Panc1 (cell line): ENCODE measurements around the gene CLMP. TPM values are rescaled to one million over a fixed set of nuclear protein-coding genes. Genes with fewer than 3 reads are reported as not detected.

Experiments used
- ATAC-seq: fragments of 200-7000 bp; cut with Tn5 transposase; 2 replicates; pipeline ENCODE4 v1.9.1; 2020; ENCODE audit warnings: mild to moderate bottlenecking, moderate library complexity
- BruUV-seq: library from RNA; stranded (reverse); fragments of 400-500 nt; replicated peaks from 2 replicates; lab custom pipeline; 2021; lab: Mats Ljungman, UMichigan
- CTCF ChIA-PET: fragments of 300-600 bp; sonication (Branson Sonifier 250); formaldehyde crosslinking; loops from one replicate; lab custom pipeline; 2022; ENCODE audit warnings: antibody characterized with exemption; lab: Charles Lee
- POLR2A ChIA-PET: fragments of 300-600 bp; sonication (Branson Sonifier 250); formaldehyde crosslinking; loops from one replicate; lab custom pipeline; 2022; ENCODE audit warnings: antibody characterized with exemption; lab: Charles Lee
- DNase-seq: peaks from one replicate; pipeline ENCODE4 v3.0.0-alpha.2; 2010; ENCODE audit warnings: low read depth, low spot score
- H3K27ac ChIP-seq: 2 replicates; pipeline ENCODE4 v1.5.1; 2011; ENCODE audit warnings: mild to moderate bottlenecking, low read length, inconsistent platforms
- H3K27me3 ChIP-seq: fragments of 200-500 bp; sonication (Bioruptor generic); 2 replicates; pipeline ENCODE4 v1.6.0; 2014; ENCODE audit warnings: low read length, inconsistent platforms; ENCODE audit not compliant: control insufficient read depth, insufficient read depth
- H3K36me3 ChIP-seq: fragments of 200-500 bp; sonication (Bioruptor generic); 2 replicates; pipeline ENCODE4 v1.5.1; 2014; ENCODE audit warnings: inconsistent platforms, mild to moderate bottlenecking, low read length, moderate library complexity; ENCODE audit not compliant: control insufficient read depth, insufficient read depth
- H3K4me1 ChIP-seq: 2 replicates; pipeline ENCODE4 v1.5.1; 2011; ENCODE audit warnings: inconsistent platforms, mild to moderate bottlenecking, low read length, moderate library complexity; ENCODE audit not compliant: control insufficient read depth, insufficient read depth
- H3K4me3 ChIP-seq, 2 experiments: 2 replicates each; pipeline ENCODE4 v1.5.1; 2011 to 2012; ENCODE audit warnings: low read depth in 2 of 2, low read length in 2 of 2, mild to moderate bottlenecking in 2 of 2, inconsistent platforms in 1 of 2, moderate library complexity in 1 of 2
- H3K9me3 ChIP-seq: fragments of 200-500 bp; sonication (Bioruptor generic); 2 replicates; pipeline ENCODE4 v1.5.1; 2014; ENCODE audit warnings: low read depth, mild to moderate bottlenecking, inconsistent platforms, low read length, moderate library complexity; ENCODE audit not compliant: control insufficient read depth, insufficient read depth
- POLR2AphosphoS5 ChIP-seq: IDR thresholded peaks from 2 replicates; pipeline ENCODE4 v1.6.1; 2012; ENCODE audit warnings: mild to moderate bottlenecking, low read depth, low read length, moderate library complexity
- REST ChIP-seq, 2 experiments: IDR thresholded peaks; 2 replicates each; pipeline ENCODE4 v1.6.1; 2011 to 2012; ENCODE audit warnings: low read depth in 2 of 2, control low read depth in 1 of 2, low read length in 1 of 2, mild to moderate bottlenecking in 1 of 2, moderate library complexity in 1 of 2; ENCODE audit not compliant: insufficient read depth in 1 of 2
- SIN3A ChIP-seq: IDR thresholded peaks from 2 replicates; pipeline ENCODE4 v1.6.1; 2012; ENCODE audit warnings: low read depth, mild to moderate bottlenecking, low read length, moderate library complexity, borderline replicate concordance; ENCODE audit not compliant: insufficient read depth
- TCF7L2 ChIP-seq: IDR thresholded peaks from 2 replicates; pipeline ENCODE4 v1.6.1; 2011; ENCODE audit warnings: mild to moderate bottlenecking, low read depth, low read length, inconsistent platforms
- in situ Hi-C: cut with HindIII; loops from 2 replicates; pipeline ENCODE4 v1.10.0; 2016; ENCODE audit warnings: low sequenced_read_pairs, low pct_unique_long_range_greater_than_20kb
- intact Hi-C: fragments of 100-400 bp; cut with micrococcal nuclease; formaldehyde crosslinking; loops from one replicate; pipeline ENCODE4 v1.10.0; 2022; ENCODE audit not compliant: unreplicated experiment
- total RNA-seq: library from RNA; stranded (reverse); gene quantifications from one replicate; pipeline ENCODE4 v1.2.1, GENCODE V29; 2021; ENCODE audit not compliant: unreplicated experiment
- TF ChIP-seq, protein P1 (sequence below): fragments of 450-650 bp; IDR thresholded peaks from 2 replicates; pipeline ENCODE4 v1.5.1; 2017; ENCODE audit warnings: mild to moderate bottlenecking

Gene CLMP
- total RNA-seq, 1 experiment from 2014 or later = 1.5 TPM

GRCh38 chr11:123164732-123165450 is 30.2 kb downstream of the CLMP start:
- ChIA-PET CTCF (interaction anchor here (0.8 kb wide), 1 partner anchor 19 kb away, joined by 3 read pairs; no protein-coding TSS in a partner anchor), POLR2A (no interaction called here)
- intact Hi-C loops (no loop called here), in situ Hi-C loops (loop anchor here (5.0 kb wide), 1 partner anchor 77 kb away; no protein-coding TSS in a partner anchor)
- TF ChIP-seq REST (IDR thresholded peaks at IDR 0.05; ENCODE audit: insufficient read depth in 1 of 2, low read depth in 2 of 2, low read length in 1 of 2) = no peak
- TF ChIP-seq TCF7L2 = no peak
- TF ChIP-seq POLR2AphosphoS5 = no peak
- TF ChIP-seq, protein P1, sequence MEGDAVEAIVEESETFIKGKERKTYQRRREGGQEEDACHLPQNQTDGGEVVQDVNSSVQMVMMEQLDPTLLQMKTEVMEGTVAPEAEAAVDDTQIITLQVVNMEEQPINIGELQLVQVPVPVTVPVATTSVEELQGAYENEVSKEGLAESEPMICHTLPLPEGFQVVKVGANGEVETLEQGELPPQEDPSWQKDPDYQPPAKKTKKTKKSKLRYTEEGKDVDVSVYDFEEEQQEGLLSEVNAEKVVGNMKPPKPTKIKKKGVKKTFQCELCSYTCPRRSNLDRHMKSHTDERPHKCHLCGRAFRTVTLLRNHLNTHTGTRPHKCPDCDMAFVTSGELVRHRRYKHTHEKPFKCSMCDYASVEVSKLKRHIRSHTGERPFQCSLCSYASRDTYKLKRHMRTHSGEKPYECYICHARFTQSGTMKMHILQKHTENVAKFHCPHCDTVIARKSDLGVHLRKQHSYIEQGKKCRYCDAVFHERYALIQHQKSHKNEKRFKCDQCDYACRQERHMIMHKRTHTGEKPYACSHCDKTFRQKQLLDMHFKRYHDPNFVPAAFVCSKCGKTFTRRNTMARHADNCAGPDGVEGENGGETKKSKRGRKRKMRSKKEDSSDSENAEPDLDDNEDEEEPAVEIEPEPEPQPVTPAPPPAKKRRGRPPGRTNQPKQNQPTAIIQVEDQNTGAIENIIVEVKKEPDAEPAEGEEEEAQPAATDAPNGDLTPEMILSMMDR = no peak
- no peak for TF ChIP-seq SIN3A
- ATAC-seq = no peak
- H3K9me3 ChIP-seq = no peaks in the 10 kb centered on the region
- DNase-seq = no peak
- H3K27me3 ChIP-seq = no peaks in the 10 kb centered on the region
- no peak overlapping the region for H3K4me3 ChIP-seq
- no TSS peak for BruUV-seq
- H3K36me3 ChIP-seq = no peaks in the 10 kb centered on the region
- H3K4me1 ChIP-seq = no peaks in the 10 kb centered on the region
- no peak overlapping the region for H3K27ac ChIP-seq

DNA sequence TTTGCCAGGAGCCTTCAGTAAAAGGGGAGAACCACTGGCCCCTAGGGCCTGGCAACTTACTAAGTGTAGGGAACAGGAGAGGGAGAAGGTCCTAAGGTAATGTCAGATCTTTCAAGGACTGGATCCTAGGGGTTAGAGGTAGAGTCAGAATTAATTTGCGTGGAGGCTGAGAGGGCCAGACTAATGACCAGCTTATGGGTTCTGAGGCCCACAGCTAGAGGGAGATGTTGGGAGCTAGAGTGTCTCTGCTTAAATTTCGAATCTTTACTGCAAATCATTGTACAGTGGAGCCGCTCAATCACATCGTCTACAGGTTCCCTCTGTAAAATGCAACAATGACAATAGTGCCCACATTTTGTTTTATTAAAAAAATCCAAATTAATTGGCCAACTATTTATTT is 31.4 kb downstream of the CLMP start:
- intact Hi-C loops = no loop called here

More for the DNA sequence above, 31.4 kb downstream of the CLMP start:
- Histone ChIP-seq H3K27ac (no peak overlapping the region), H3K4me1 (no peaks in the 10 kb centered on the region), H3K36me3 (no peaks in the 10 kb centered on the region), H3K4me3 (no peak overlapping the region), H3K9me3 (no peaks in the 10 kb centered on the region), H3K27me3 (no peaks in the 10 kb centered on the region)
- TF ChIP-seq, protein P1 = peak; percentile 51
- TF ChIP-seq SIN3A (no peak), TCF7L2 (no peak)
- ChIA-PET CTCF (interaction anchor here (0.6 kb wide), 1 partner anchor 380 kb away, joined by 3 read pairs; no protein-coding TSS in a partner anchor), POLR2A (no interaction called here)
- DNase-seq (no peak), ATAC-seq (0 out of 2 replicates have a peak, but pooled peaks have one; percentile 35)
- in situ Hi-C loops = no loop called here
- no TSS peak for BruUV-seq
